Body of pancreas (tissue), 4 donors: ENCODE results near the gene ASB7. TPM values are rescaled to one million over a fixed set of nuclear protein-coding genes. Genes with fewer than 3 reads are reported as not detected.

Experiments used
- ATAC-seq: fragments of 150-250 bp; one replicate; pipeline ENCODE4 v1.9.1; 2016
- DNase-seq, 4 donors: peaks; one replicate each; pipeline ENCODE4 v3.0.0-alpha.2; 2019
- H3K27ac ChIP-seq, 4 donors: fragments of 200-600 bp; sonication (generic); 1 replicate in 3 of 4; 2 replicates in 1 of 4; pipeline versions ENCODE4 v1.5.1 to v1.6.1; 2016 to 2019; ENCODE audit warnings: mild to moderate bottlenecking in 1 of 4, mixed read lengths in 1 of 4, moderate library complexity in 1 of 4
- H3K27me3 ChIP-seq, 2 donors: fragments of 200-600 bp; sonication (generic); one replicate each; pipeline ENCODE4 v1.6.0; 2016; ENCODE audit warnings: mild to moderate bottlenecking in 1 of 2
- H3K36me3 ChIP-seq, 2 donors: fragments of 200-600 bp; sonication (generic); replicated peaks in 1 of 2; 2 replicates each; pipeline ENCODE4 v1.5.1; 2016; ENCODE audit warnings: low read depth in 2 of 2; ENCODE audit not compliant: insufficient read depth in 1 of 2
- H3K4me1 ChIP-seq: fragments of 200-600 bp; sonication (generic); one replicate; pipeline ENCODE4 v1.6.0; 2016
- H3K4me3 ChIP-seq, 2 donors: fragments of 200-600 bp; sonication (generic); 1 replicate in 1 of 2; 2 replicates in 1 of 2; pipeline ENCODE4 v1.5.1; 2016 to 2019
- H3K9me3 ChIP-seq, 3 donors: fragments of 200-600 bp; sonication (generic); 1 replicate in 2 of 3; 2 replicates in 1 of 3; pipeline ENCODE4 v1.5.1; 2016
- CTCF ChIP-seq, 7 experiments: fragments of 450-650 bp in 4 of 7; fragments of 200-600 bp in 3 of 7; sonication (generic) in 3 of 7; IDR thresholded peaks; one replicate each; pipeline ENCODE4 v1.5.1; 2016 to 2019; ENCODE audit warnings: antibody characterized with exemption in 7 of 7
- POLR2A ChIP-seq, 3 donors: fragments of 450-650 bp; IDR thresholded peaks; one replicate each; pipeline ENCODE4 v1.6.1; 2016; ENCODE audit warnings: antibody characterized with exemption in 3 of 3, mild to moderate bottlenecking in 2 of 3
- WGBS, 2 donors: methylation state at CpG; one replicate each; pipeline ENCODE4 v1.1.5; 2017; 5-methylcytosine and 5-hydroxymethylcytosine counted together
- intact Hi-C: fragments of 100-400 bp; cut with DNase I; formaldehyde crosslinking; loops from one replicate; pipeline ENCODE4 v1.15.1; 2023
- small RNA-seq: library from RNA; depleted of rRNA; stranded (forward); fragments of <200 nt; gene quantifications from one replicate; pipeline ENCODE3, GENCODE V24; 2016
- total RNA-seq, 2 donors: library from RNA; depleted of rRNA; stranded (reverse); fragments of >200 nt; gene quantifications; one replicate each; pipeline ENCODE4 v1.1.0, GENCODE V29; 2016

Gene ASB7
- total RNA-seq, 2 donors from 2014 or later = 7.6 to 8.6 TPM

DNA sequence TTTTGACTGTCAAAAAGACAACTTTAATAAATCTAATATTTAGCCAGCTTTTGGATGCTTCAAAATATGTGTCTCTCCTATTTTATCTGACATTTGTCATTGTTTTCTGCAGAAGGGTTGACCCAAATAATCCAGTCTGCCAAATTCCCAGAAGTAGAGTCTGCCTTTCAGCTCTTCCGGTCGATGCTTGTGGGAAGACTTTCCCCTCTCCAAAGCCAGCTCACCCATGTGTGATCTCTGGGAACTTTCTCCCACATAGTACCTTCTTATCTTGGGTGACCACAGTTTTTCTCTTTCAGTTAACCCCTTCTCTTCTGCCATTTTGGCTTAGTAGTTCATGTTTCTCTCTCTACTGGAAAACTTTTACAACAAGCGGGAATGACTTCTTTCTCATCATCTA lies 94.1 kb downstream of the ASB7 start:
- Histone ChIP-seq H3K27me3 (no peaks in the 10 kb centered on the region), H3K36me3 (no peaks in the 10 kb centered on the region), H3K27ac (no peak overlapping the region), H3K4me1 (peaks cover 12% of the 10 kb centered on the region), H3K9me3 (no peaks in the 10 kb centered on the region), H3K4me3 (no peak overlapping the region)
- DNase-seq (no peak), ATAC-seq (no peak)
- WGBS, 2 donors = 77 to 82% methylated on average over 3 of the region's 3 CpGs
- TF ChIP-seq POLR2A (IDR thresholded peaks at IDR 0.05) (no peak), CTCF (IDR thresholded peaks at IDR 0.05) (no peak)
- intact Hi-C loops = no loop called here

Small RNA genes within 50 kb of the gene (small RNA-seq; reads per million reads assigned to genes)
- gene RF00019 (not detected), gene RNU6-181P (not detected)

Other genes with a start within 250 kb of the ASB7 start
- under 1 TPM in 1 of 2 donors, not detected in 1; 0.33 TPM for gene CERS3, start 73.6 kb upstream of the ASB7 start, total RNA-seq
- gene LINS1, start 405 bp upstream of the ASB7 start, total RNA-seq = 10 to 100 TPM in 1 of 2 donors, 1 to 10 TPM in 1; 7.0 to 18.1 TPM